ENCODE data around the gene FDXR.

Gene FDXR

GRCh38 chr17:74859459-74860228 lies 13.2 kb downstream of the FDXR start, which contains the start of gene GRIN2C:
TSS of gene GRIN2C (minus strand) at chr17:74859885. CDS start at chr17:74855092, 4,793 bp downstream.
- no peak for DNase-seq (ENCODE audit: low read depth)
- H3K4me3 ChIP-seq (ENCODE audit: low read depth, low read length), result no peak within 1 kb of the TSS
- TF ChIP-seq CTCF (IDR thresholded peaks at IDR 0.05; ENCODE audit: insufficient read depth, low read depth, low read length, missing control alignments), result peak; percentile 27

GRCh38 chr17:74858672-74859458 lies 13.9 kb downstream of the FDXR start:
- no peak for DNase-seq (ENCODE audit: low read depth)
- no peak for TF ChIP-seq CTCF (IDR thresholded peaks at IDR 0.05; ENCODE audit: insufficient read depth, low read depth, low read length, missing control alignments)
- H3K4me3 ChIP-seq (ENCODE audit: low read depth, low read length), result no peak overlapping the region

GRCh38 chr17:74857191-74857590 lies 15.6 kb downstream of the FDXR start:
- TF ChIP-seq CTCF (IDR thresholded peaks at IDR 0.05; ENCODE audit: insufficient read depth, low read depth, low read length, missing control alignments), result no peak
- DNase-seq (ENCODE audit: low read depth), result no peak

GRCh38 chr17:74856112-74856511 lies 16.7 kb downstream of the FDXR start:
- no peak for DNase-seq (ENCODE audit: low read depth)
- no peak for TF ChIP-seq CTCF (IDR thresholded peaks at IDR 0.05; ENCODE audit: insufficient read depth, low read depth, low read length, missing control alignments)
- H3K4me3 ChIP-seq (ENCODE audit: low read depth, low read length), result no peak overlapping the region

More at GRCh38 chr17:74857191-74857590, 15.6 kb downstream of the FDXR start:
- no peak overlapping the region for H3K4me3 ChIP-seq (ENCODE audit: low read depth, low read length)

- no peak overlapping the region for H3K4me3 ChIP-seq (ENCODE audit: low read depth, low read length)
- no peak for DNase-seq (ENCODE audit: low read depth)
- no peak for TF ChIP-seq CTCF (IDR thresholded peaks at IDR 0.05; ENCODE audit: insufficient read depth, low read depth, low read length, missing control alignments)
Observed at GRCh38 chr17:74855323-74855722, 17.5 kb downstream of the FDXR start.

- H3K4me3 ChIP-seq (ENCODE audit: low read depth, low read length), result no peak overlapping the region
- DNase-seq (ENCODE audit: low read depth), result no peak
- TF ChIP-seq CTCF (IDR thresholded peaks at IDR 0.05; ENCODE audit: insufficient read depth, low read depth, low read length, missing control alignments), result no peak
Observed at GRCh38 chr17:74854792-74855191, 18.0 kb downstream of the FDXR start.

All from GM12865 (cell line).